ENCODE data around the gene B9D2.

B9D2 gene

GRCh38 chr19:41320568-41320967, 43.4 kb downstream of the B9D2 start:
- H3K27ac ChIP-seq: no peak overlapping the region
- TF ChIP-seq, protein P1, sequence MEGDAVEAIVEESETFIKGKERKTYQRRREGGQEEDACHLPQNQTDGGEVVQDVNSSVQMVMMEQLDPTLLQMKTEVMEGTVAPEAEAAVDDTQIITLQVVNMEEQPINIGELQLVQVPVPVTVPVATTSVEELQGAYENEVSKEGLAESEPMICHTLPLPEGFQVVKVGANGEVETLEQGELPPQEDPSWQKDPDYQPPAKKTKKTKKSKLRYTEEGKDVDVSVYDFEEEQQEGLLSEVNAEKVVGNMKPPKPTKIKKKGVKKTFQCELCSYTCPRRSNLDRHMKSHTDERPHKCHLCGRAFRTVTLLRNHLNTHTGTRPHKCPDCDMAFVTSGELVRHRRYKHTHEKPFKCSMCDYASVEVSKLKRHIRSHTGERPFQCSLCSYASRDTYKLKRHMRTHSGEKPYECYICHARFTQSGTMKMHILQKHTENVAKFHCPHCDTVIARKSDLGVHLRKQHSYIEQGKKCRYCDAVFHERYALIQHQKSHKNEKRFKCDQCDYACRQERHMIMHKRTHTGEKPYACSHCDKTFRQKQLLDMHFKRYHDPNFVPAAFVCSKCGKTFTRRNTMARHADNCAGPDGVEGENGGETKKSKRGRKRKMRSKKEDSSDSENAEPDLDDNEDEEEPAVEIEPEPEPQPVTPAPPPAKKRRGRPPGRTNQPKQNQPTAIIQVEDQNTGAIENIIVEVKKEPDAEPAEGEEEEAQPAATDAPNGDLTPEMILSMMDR (conservative IDR thresholded peaks at IDR 0.05): no peak

DNA sequence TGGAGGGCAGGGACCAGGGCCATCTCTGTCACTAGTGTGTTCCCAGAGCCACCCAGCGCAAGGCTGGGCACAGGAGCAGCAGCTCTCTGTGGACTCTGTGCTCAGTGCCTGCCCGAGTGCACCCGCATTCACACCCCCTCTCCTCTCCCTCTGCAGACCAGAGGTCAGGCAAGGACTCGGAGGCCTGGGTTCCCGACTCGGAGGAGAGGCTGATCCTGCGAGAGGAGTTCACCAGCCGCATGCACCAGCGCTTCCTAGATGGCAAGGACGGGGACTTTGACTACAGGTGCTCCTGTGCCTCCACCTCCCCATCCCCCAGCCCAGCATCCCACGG, 43.8 kb downstream of the B9D2 start:
- TF ChIP-seq, protein P1 (conservative IDR thresholded peaks at IDR 0.05): no peak
- H3K27ac ChIP-seq: no peak overlapping the region

GRCh38 chr19:41319500-41320184, 44.3 kb downstream of the B9D2 start:
- no peak overlapping the region for H3K27ac ChIP-seq
- TF ChIP-seq, protein P1 (conservative IDR thresholded peaks at IDR 0.05): no peak

DNA sequence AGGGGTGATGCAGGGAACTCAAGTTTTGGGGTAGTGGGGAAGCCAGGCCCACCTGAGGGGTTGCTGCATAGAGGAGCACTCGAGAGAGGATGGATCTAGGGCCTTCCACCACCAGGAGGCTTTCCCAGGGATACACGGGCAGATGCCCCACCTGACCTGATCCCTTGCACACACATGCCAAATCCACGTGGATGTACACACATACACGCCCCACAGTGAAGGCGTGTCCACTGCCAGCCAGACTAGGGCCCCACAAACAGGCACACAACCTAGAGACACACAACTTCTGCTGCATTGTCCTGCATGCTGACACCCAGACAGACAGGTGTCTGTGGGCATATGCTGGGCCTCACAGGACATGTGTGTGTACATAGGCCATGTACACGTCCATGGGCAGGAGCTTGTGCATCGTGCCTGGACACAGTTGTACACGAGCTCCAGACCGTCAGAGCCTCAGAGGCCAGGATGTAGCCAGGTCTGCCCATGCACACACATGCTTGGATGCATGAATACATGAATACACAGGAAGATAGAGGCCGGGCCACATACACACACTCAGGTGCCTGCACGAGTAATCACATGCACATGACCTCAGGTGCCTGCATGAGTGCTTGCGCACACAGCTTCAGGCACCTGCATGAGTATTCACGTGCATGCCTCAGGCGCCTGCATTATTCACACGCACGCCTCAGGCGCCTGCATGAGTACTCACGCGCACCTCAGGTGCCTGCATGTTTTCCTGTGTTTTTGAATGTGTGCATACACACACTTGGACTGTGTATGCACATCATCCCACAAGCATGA, 45.1 kb downstream of the B9D2 start:
- no peak overlapping the region for H3K27ac ChIP-seq
- TF ChIP-seq, protein P1 (conservative IDR thresholded peaks at IDR 0.05): no peak

DNA sequence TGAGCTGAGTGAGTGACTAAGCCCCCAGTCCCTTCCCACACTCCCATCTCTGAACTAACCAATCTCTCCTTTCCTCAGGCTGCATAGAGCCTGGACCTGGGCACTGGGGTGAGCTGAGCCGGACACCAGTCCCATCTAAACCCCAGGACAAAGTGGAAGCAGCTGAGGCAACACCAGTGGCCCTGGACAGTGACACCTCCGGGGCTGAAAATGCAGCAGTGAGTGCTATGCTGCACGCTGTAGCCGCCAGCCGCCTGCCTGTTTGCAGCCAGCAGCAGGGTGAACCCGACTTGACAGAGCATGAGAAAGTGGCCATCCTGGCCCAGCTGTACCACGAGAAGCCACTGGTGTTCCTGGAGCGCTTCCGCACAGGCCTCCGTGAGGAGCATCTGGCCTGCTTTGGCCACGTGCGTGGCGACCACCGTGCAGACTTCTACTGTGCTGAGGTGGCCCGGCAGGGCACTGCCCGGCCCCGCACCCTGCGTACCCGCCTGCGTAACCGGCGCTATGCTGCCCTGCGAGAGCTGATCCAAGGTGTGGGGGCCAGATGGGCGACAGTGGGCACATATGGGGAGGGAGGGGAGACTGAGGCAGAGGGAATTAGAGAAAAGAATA, 47.5 kb downstream of the B9D2 start:
- H3K27ac ChIP-seq: no peak overlapping the region
- TF ChIP-seq, protein P1 (conservative IDR thresholded peaks at IDR 0.05): no peak

DNA sequence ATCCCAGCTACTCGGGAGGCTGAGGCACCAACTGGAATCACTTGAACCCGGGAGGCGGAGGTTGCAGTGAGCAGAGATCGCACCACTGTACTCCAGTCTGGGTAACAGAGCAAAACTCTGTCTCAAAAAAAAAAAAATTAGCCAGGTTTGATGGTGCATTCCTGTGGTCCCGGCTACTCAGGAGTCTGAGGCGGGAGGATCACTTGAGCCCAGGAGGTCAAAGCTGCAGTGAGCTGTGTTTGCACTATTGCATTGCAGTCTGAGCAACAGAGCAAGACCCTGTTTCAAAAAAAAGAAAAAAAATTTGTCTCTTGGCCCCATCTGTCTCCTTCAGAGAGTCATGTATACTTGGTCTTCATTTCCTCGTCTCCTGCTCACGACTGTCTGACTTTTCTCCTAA, 52.3 kb downstream of the B9D2 start:
- TF ChIP-seq, protein P1 (conservative IDR thresholded peaks at IDR 0.05): no peak
- peak overlapping the region; percentile 94 for H3K27ac ChIP-seq

DNA sequence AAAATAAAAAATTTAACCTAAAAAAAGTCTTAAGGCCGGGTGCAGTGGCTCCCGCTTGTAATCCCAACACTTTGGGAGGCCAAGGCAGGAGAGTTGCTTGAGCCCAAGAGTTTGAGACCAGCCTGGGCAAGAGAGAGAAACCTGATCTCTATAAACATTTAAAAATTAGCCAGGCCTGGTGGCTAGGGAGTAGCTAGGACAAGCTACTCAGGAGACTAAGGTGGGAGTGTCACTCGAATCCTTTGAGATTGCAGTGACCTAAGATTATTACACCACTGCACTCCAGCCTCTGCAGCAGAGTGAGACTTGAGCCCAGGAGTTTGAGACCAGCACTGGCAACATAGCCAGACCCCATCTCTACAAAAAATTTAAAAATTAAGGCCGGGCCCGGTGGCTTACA, 52.9 kb downstream of the B9D2 start:
- TF ChIP-seq, protein P1 (conservative IDR thresholded peaks at IDR 0.05): no peak
- H3K27ac ChIP-seq: peak overlapping the region; percentile 94

Data from VCaP (cell line).